Measurements from ENCODE around the gene GBP7. TPM values are rescaled to one million over a fixed set of nuclear protein-coding genes. Genes with fewer than 3 reads are reported as not detected.
"Not testable (repeated sequence)": the region's sequence is repeated elsewhere in the genome, so short reads cannot be mapped to it uniquely, and the experiment has no call there.

GBP7 gene
- total RNA-seq, 1 donor from 2014 or later, result not detected

DNA sequence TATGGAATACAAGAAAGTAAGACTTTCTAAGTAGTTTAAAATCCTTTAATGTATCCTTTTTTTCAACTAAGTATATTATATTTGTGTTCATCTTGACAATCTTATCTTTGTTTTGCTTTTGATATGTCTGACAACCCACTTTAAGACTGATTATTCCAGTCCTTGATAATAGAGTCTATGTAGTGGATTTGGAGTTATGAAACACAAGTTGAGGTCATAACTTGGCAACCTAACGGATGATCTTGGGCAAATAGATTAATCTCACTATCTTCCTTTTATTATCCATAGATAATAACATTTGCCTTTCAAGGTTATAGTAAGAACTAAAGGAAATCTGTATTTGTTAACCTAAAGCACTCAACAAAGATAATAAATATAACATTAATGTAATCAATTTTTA lies 45.1 kb downstream of the GBP7 start:
- Histone ChIP-seq H3K36me3 (ENCODE audit: control insufficient read depth, insufficient read depth, low read length) (no peaks in the 10 kb centered on the region), H3K27me3 (ENCODE audit: control insufficient read depth, insufficient read depth, low read length) (no peaks in the 10 kb centered on the region), H3K4me3 (ENCODE audit: low read depth, low read length) (no peak overlapping the region)
- TF ChIP-seq, protein P1, sequence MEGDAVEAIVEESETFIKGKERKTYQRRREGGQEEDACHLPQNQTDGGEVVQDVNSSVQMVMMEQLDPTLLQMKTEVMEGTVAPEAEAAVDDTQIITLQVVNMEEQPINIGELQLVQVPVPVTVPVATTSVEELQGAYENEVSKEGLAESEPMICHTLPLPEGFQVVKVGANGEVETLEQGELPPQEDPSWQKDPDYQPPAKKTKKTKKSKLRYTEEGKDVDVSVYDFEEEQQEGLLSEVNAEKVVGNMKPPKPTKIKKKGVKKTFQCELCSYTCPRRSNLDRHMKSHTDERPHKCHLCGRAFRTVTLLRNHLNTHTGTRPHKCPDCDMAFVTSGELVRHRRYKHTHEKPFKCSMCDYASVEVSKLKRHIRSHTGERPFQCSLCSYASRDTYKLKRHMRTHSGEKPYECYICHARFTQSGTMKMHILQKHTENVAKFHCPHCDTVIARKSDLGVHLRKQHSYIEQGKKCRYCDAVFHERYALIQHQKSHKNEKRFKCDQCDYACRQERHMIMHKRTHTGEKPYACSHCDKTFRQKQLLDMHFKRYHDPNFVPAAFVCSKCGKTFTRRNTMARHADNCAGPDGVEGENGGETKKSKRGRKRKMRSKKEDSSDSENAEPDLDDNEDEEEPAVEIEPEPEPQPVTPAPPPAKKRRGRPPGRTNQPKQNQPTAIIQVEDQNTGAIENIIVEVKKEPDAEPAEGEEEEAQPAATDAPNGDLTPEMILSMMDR (IDR thresholded peaks at IDR 0.05; ENCODE audit: insufficient read depth, low read length, poor library complexity, severe bottlenecking), result no peak
- DNase-seq (ENCODE audit: low read depth), result no peak

DNA sequence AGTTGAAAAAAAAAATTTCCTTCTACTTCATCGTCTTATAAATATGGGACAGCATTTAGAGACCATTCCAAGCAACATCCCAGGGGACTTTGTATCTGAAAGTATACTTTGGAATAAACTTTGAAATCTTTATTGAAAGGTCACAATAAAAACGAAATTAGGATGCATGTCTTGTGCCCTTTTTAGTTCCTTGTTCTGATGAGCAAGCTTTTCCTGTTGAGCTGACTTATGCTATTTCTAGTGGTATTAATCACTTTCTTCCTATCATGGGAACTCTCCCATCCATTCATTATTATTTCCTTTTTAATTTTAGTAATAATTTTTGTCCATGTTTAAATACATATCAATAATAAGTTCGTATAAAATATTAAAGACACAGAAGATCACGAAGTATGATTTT lies 45.9 kb downstream of the GBP7 start:
- Histone ChIP-seq H3K4me3 (ENCODE audit: low read depth, low read length) (no peak overlapping the region), H3K36me3 (ENCODE audit: control insufficient read depth, insufficient read depth, low read length) (no peaks in the 10 kb centered on the region), H3K27me3 (ENCODE audit: control insufficient read depth, insufficient read depth, low read length) (no peaks in the 10 kb centered on the region)
- no peak for DNase-seq (ENCODE audit: low read depth)
- TF ChIP-seq, protein P1 (IDR thresholded peaks at IDR 0.05; ENCODE audit: insufficient read depth, low read length, poor library complexity, severe bottlenecking), result no peak

DNA sequence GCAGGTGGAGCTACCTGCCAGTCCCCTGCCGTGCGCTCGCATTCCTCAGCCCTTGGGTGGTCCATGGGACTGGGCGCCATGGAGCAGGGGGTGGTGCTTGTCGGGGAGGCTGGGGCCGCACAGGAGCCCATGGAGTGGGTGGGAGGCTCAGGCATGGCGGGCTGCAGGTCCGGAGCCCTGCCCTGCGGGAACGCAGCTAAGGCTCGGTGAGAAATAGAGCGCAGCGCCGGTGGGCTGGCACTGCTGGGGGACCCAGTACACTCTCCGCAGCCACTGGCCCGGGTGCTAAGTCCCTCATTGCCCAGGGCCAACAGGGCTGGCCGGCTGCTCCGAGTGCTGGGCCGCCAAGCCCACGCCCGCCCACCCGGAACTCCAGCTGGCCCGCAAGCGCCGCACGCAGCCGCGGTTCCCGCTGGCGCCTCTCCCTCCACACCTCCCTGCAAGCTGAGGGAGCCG lies 47.8 kb downstream of the GBP7 start:
- not testable (repeated sequence) for DNase-seq (ENCODE audit: low read depth); H3K36me3 ChIP-seq (ENCODE audit: control insufficient read depth, insufficient read depth, low read length); H3K27me3 ChIP-seq (ENCODE audit: control insufficient read depth, insufficient read depth, low read length); H3K4me3 ChIP-seq (ENCODE audit: low read depth, low read length)

DNA sequence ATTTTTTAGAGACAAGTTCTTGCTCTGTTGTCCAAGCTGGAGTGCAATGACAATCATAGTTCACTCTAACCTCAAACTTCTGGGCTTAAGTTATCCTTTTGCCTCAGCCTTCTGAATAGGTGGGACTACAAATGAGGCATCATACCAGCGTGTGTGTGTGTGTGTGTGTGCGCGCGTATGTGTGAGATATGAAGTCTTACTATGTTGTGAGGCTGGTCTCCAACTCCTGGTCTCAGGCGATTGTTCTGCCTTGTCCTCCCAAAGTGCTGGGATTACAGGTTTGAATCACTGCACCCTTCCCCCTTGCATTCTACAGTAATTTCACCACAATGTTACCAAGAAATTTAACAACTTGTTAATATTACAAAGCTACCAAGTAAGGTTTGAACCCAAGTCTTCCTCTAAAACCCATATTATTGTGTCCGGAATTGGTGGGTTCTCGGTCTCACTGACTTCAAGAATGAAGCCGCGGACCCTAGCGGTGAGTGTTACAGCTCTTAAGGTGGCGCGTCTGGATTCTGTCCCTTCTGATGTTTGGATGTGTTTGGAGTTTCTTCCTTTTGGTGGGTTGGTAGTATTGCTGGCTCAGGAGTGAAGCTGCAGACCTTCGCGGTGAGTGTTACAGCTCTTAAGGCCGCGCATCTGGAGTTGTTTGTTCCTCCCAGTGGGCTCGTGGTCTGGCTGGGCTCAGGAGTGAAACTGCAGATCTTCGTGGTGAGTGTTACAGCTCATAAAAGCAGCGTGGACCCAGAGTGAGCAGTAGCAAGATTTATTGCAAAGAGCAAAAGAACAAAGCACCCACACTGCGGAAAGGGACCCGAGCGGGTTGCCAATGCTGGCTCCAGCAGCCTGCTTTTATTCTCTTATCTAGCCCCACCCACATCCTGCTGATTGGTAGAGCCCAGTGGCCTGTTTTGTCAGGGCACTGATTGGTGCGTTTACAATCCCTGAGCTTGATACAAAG lies 48.9 kb downstream of the GBP7 start:
- H3K27me3 ChIP-seq (ENCODE audit: control insufficient read depth, insufficient read depth, low read length); H3K36me3 ChIP-seq (ENCODE audit: control insufficient read depth, insufficient read depth, low read length); H3K4me3 ChIP-seq (ENCODE audit: low read depth, low read length); DNase-seq (ENCODE audit: low read depth): not testable (repeated sequence)

DNA sequence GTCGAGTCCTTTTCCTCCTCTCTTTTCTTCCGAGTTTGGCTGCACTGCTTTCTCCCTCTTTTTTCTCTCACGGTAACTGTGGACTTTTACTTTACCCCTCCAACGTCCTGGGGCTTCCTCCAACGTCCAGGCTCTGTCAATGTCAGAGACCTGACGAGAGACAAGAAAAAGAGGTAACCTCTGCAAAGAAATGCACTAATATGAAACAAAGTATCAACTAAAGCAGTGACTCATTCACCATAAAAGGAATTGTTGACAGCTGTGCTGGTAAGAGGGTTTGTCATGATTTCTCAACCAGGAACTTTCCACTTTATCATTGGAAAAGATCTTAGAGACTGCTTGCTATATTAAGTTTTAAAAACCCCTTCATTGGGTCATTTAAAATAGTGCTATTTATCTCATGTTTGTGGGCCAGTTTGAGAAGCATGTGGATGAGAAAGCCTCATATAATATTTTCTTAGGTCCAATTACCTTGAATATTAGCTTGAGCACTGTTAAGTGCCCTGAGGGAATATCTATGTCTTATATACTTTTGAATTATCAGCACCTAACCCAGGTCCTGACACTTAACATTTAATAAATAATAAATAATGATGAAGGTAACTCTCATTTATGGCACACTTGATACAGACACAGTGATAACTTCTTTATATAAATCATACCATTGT lies 49.8 kb downstream of the GBP7 start, which contains the start of gene GBP2:
GBP2 (minus strand) TSS at position 202 of the 668 bp plus-strand sequence. CDS start 4,148 bp downstream, outside the sequence.
- Histone ChIP-seq H3K4me3 (ENCODE audit: low read depth, low read length) (peak within 1 kb of the TSS; percentile 2), H3K36me3 (ENCODE audit: control insufficient read depth, insufficient read depth, low read length) (no peaks in the 10 kb centered on the region), H3K27me3 (ENCODE audit: control insufficient read depth, insufficient read depth, low read length) (no peaks in the 10 kb centered on the region)
- TF ChIP-seq, protein P1 (IDR thresholded peaks at IDR 0.05; ENCODE audit: insufficient read depth, low read length, poor library complexity, severe bottlenecking), result no peak
- DNase-seq (ENCODE audit: low read depth), result peak; percentile 69

DNA sequence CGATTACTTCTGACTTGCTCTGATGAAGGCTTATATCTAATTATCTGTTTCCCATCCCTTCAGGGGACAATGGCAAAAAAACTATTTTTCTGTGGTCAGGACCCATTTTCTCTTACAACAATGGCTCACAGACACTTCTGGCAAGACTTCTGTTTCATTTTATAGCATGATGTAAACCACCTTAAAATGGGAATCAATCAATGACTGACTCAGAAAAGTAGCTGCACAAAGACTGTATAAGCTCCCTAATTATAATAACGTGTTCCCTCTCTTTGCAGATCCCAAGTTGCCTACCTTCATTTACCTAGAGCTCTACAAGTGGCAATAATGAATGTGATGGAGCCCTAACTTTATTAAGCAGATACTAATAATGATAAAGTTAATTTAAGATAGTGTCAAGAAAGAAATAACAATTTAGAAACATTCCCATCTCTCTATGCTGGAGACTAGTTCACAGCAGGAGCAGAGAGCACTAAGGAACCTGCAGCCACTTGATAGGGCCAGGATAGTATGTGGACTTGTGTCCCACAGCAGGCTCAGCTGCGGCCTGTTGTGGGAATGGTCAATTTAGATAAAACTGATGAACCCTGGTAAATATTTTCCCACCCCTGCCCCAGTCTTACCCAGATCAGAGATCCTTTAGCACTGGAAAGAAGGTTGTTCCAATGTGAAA lies 50.4 kb downstream of the GBP7 start:
- Histone ChIP-seq H3K4me3 (ENCODE audit: low read depth, low read length) (peak overlapping the region; percentile 2), H3K36me3 (ENCODE audit: control insufficient read depth, insufficient read depth, low read length) (no peaks in the 10 kb centered on the region), H3K27me3 (ENCODE audit: control insufficient read depth, insufficient read depth, low read length) (no peaks in the 10 kb centered on the region)
- no peak for DNase-seq (ENCODE audit: low read depth)
- TF ChIP-seq, protein P1 (IDR thresholded peaks at IDR 0.05; ENCODE audit: insufficient read depth, low read length, poor library complexity, severe bottlenecking), result no peak

All from kidney epithelial cell (primary cell).